SKM-1 (cell line): ENCODE data around the gene ARL17A.
"Not testable (repeated sequence)": the region's sequence is repeated elsewhere in the genome, so short reads cannot be mapped to it uniquely, and the experiment has no call there.

Source experiments
- DNase-seq: peaks from one replicate; lab custom pipeline; 2025; ENCODE audit not compliant: unreplicated experiment; lab: John Stamatoyannopoulos, UW

ARL17A gene

GRCh38 chr17:46559155-46559554 lies 20.3 kb downstream of the ARL17A start:
- not testable (repeated sequence) for DNase-seq

- DNase-seq = not testable (repeated sequence)
Observed at GRCh38 chr17:46548607-46549006, 30.9 kb downstream of the ARL17A start.

- DNase-seq = not testable (repeated sequence)
Observed at GRCh38 chr17:46534716-46535115, 44.8 kb downstream of the ARL17A start.

- not testable (repeated sequence) for DNase-seq
Observed at GRCh38 chr17:46512168-46512567, 67.3 kb downstream of the ARL17A start, which contains the start of gene LRRC37A2. TSS of gene LRRC37A2 (plus strand) at chr17:46512468. CDS start at chr17:46512713, 245 bp downstream.

- not testable (repeated sequence) for DNase-seq
Observed at GRCh38 chr17:46505896-46506295, 73.6 kb downstream of the ARL17A start.

GRCh38 chr17:46499437-46500139 lies 79.9 kb downstream of the ARL17A start:
- not testable (repeated sequence) for DNase-seq

GRCh38 chr17:46492021-46492420 lies 87.5 kb downstream of the ARL17A start:
- not testable (repeated sequence) for DNase-seq

GRCh38 chr17:46481310-46481709 lies 98.2 kb downstream of the ARL17A start:
- not testable (repeated sequence) for DNase-seq

GRCh38 chr17:46478823-46479222 lies 100.7 kb downstream of the ARL17A start:
- not testable (repeated sequence) for DNase-seq

GRCh38 chr17:46475583-46475982 lies 103.9 kb downstream of the ARL17A start:
- not testable (repeated sequence) for DNase-seq

- DNase-seq = not testable (repeated sequence)
Observed at GRCh38 chr17:46474489-46474888, 105.0 kb downstream of the ARL17A start.

- DNase-seq = not testable (repeated sequence)
Observed at GRCh38 chr17:46467618-46468017, 111.9 kb downstream of the ARL17A start.
